Urinary bladder (tissue), 4 donors: ENCODE data around the gene ARHGAP32. TPM values are rescaled to one million over a fixed set of nuclear protein-coding genes. Genes with fewer than 3 reads are reported as not detected.

Experiments used
- DNase-seq: peaks from one replicate; pipeline ENCODE4 v3.0.0-alpha.2; 2015; ENCODE audit errors: extremely low spot score
- H3K27ac ChIP-seq: one replicate; pipeline ENCODE4 v1.5.1; 2013; ENCODE audit warnings: low read depth, mild to moderate bottlenecking, moderate library complexity
- H3K36me3 ChIP-seq: one replicate; pipeline ENCODE4 v1.6.1; 2013; ENCODE audit warnings: mild to moderate bottlenecking, moderate library complexity; ENCODE audit not compliant: insufficient read depth
- H3K4me1 ChIP-seq: one replicate; pipeline ENCODE4 v1.6.1; 2013; ENCODE audit warnings: mild to moderate bottlenecking, moderate library complexity; ENCODE audit not compliant: insufficient read depth
- H3K4me3 ChIP-seq: one replicate; pipeline ENCODE4 v1.5.1; 2013; ENCODE audit warnings: low read depth, low read length
- WGBS: extraction: QIAGEN DNeasy Blood & Tissue Kit; methylation state at CpG from one replicate; pipeline ENCODE4 v1.1.7; 2013; 5-methylcytosine and 5-hydroxymethylcytosine counted together
- polyA plus RNA-seq: library from polyadenylated mRNA; stranded (reverse); fragments of 200-250 nt; gene quantifications from one replicate; pipeline ENCODE4 v1.2.3, GENCODE V29; 2013
- total RNA-seq: library from RNA; depleted of rRNA; stranded (reverse); fragments of >200 nt; gene quantifications from one replicate; pipeline ENCODE4 v1.2.3, GENCODE V29; 2014
- donor health status: healthy with polysubstance abuse.
- donor health status: healthy.

Gene ARHGAP32
- total and polyA plus RNA-seq, 2 donors, result 5.1 to 40.0 TPM

- Histone ChIP-seq H3K36me3 (no peaks in the 10 kb centered on the region), H3K27ac (no peak overlapping the region), H3K4me1 (no peaks in the 10 kb centered on the region), H3K4me3 (no peak overlapping the region)
- DNase-seq, result no peak
- WGBS, result 89% methylated on average over 14 of the region's 14 CpGs
Observed at GRCh38 chr11:128941573-128942271, 250.4 kb downstream of the ARHGAP32 start.

- no peak for DNase-seq
- WGBS, result 80% methylated on average over 8 of the region's 8 CpGs
- H3K4me1 ChIP-seq, result no peaks in the 10 kb centered on the region
- no peak overlapping the region for H3K27ac ChIP-seq
- H3K4me3 ChIP-seq, result no peak overlapping the region
- no peaks in the 10 kb centered on the region for H3K36me3 ChIP-seq
Observed at GRCh38 chr11:128941110-128941509, 251.0 kb downstream of the ARHGAP32 start.

- Histone ChIP-seq H3K4me1 (no peaks in the 10 kb centered on the region), H3K27ac (no peak overlapping the region), H3K4me3 (no peak overlapping the region), H3K36me3 (no peaks in the 10 kb centered on the region)
- no peak for DNase-seq
- 86% methylated on average over 15 of the region's 15 CpGs for WGBS
Observed at GRCh38 chr11:128940603-128941002, 251.5 kb downstream of the ARHGAP32 start.

GRCh38 chr11:128940156-128940555, 252.0 kb downstream of the ARHGAP32 start:
- no peak overlapping the region for H3K27ac ChIP-seq
- 69% methylated on average over 5 of the region's 5 CpGs for WGBS
- no peaks in the 10 kb centered on the region for H3K36me3 ChIP-seq
- H3K4me3 ChIP-seq, result no peak overlapping the region
- DNase-seq, result no peak
- no peaks in the 10 kb centered on the region for H3K4me1 ChIP-seq

- no peak overlapping the region for H3K27ac ChIP-seq
- 56% methylated on average over 11 of the region's 11 CpGs for WGBS
- H3K36me3 ChIP-seq, result no peaks in the 10 kb centered on the region
- H3K4me1 ChIP-seq, result no peaks in the 10 kb centered on the region
- no peak for DNase-seq
- no peak overlapping the region for H3K4me3 ChIP-seq
Observed at GRCh38 chr11:128939591-128939990, 252.5 kb downstream of the ARHGAP32 start.

GRCh38 chr11:128938156-128938885, 253.8 kb downstream of the ARHGAP32 start:
- H3K27ac ChIP-seq, result no peak overlapping the region
- 93% methylated on average over 16 of the region's 16 CpGs for WGBS

GRCh38 chr11:128937480-128937879, 254.6 kb downstream of the ARHGAP32 start:
- Histone ChIP-seq H3K4me3 (no peak overlapping the region), H3K4me1 (no peaks in the 10 kb centered on the region), H3K27ac (no peak overlapping the region), H3K36me3 (no peaks in the 10 kb centered on the region)
- 86% methylated on average over 9 of the region's 9 CpGs for WGBS
- DNase-seq, result no peak

More at GRCh38 chr11:128938156-128938885, 253.8 kb downstream of the ARHGAP32 start:
- H3K4me3 ChIP-seq, result no peak overlapping the region
- no peak for DNase-seq
- no peaks in the 10 kb centered on the region for H3K4me1 ChIP-seq
- no peaks in the 10 kb centered on the region for H3K36me3 ChIP-seq

- 86% methylated on average over 16 of the region's 16 CpGs for WGBS
- no peak overlapping the region for H3K4me3 ChIP-seq
- H3K4me1 ChIP-seq, result no peaks in the 10 kb centered on the region
- H3K36me3 ChIP-seq, result no peaks in the 10 kb centered on the region
- no peak for DNase-seq
- H3K27ac ChIP-seq, result no peak overlapping the region
Observed at GRCh38 chr11:128936606-128937251, 255.4 kb downstream of the ARHGAP32 start.

- no peak for DNase-seq
- no peak overlapping the region for H3K27ac ChIP-seq
- H3K4me3 ChIP-seq, result no peak overlapping the region
- H3K4me1 ChIP-seq, result no peaks in the 10 kb centered on the region
- WGBS, result 93% methylated on average over 10 of the region's 10 CpGs
- no peaks in the 10 kb centered on the region for H3K36me3 ChIP-seq
Observed at GRCh38 chr11:128934926-128935325, 257.2 kb downstream of the ARHGAP32 start.

- no peaks in the 10 kb centered on the region for H3K36me3 ChIP-seq
- no peak overlapping the region for H3K4me3 ChIP-seq
- no peaks in the 10 kb centered on the region for H3K4me1 ChIP-seq
- no peak overlapping the region for H3K27ac ChIP-seq
- WGBS, result 95% methylated on average over 7 of the region's 7 CpGs
- no peak for DNase-seq
Observed at GRCh38 chr11:128934351-128934750, 257.8 kb downstream of the ARHGAP32 start.

- no peak for DNase-seq
- 90% methylated on average over 7 of the region's 7 CpGs for WGBS
- Histone ChIP-seq H3K4me3 (no peak overlapping the region), H3K36me3 (no peaks in the 10 kb centered on the region), H3K27ac (no peak overlapping the region), H3K4me1 (no peaks in the 10 kb centered on the region)
Observed at GRCh38 chr11:128933481-128934178, 258.5 kb downstream of the ARHGAP32 start.

- Histone ChIP-seq H3K4me3 (no peak overlapping the region), H3K4me1 (no peaks in the 10 kb centered on the region), H3K36me3 (no peaks in the 10 kb centered on the region), H3K27ac (no peak overlapping the region)
- 66% methylated on average over 6 of the region's 6 CpGs for WGBS
- DNase-seq, result no peak
Observed at GRCh38 chr11:128931668-128932067, 260.5 kb downstream of the ARHGAP32 start.

- Histone ChIP-seq H3K4me1 (no peaks in the 10 kb centered on the region), H3K36me3 (no peaks in the 10 kb centered on the region), H3K4me3 (no peak overlapping the region), H3K27ac (no peak overlapping the region)
- DNase-seq, result no peak
- 71% methylated on average over 3 of the region's 3 CpGs for WGBS
Observed at GRCh38 chr11:128931066-128931465, 261.1 kb downstream of the ARHGAP32 start.
